ENCODE results near the gene NUBP2. TPM values are rescaled to one million over a fixed set of nuclear protein-coding genes. Genes with fewer than 3 reads are reported as not detected.

Gene NUBP2
- total RNA-seq, 1 experiment from 2014 or later, result 65.3 TPM

GRCh38 chr16:1772362-1772907 is 10.3 kb upstream of the NUBP2 start, which contains the start of gene EME2:
TSS of gene EME2 (plus strand) at chr16:1772810. CDS start at chr16:1773228, 418 bp downstream.
- H3K4me3 ChIP-seq (ENCODE audit: low read depth, low read length), result peak within 1 kb of the TSS; percentile 93
- no peaks in the 10 kb centered on the region for H3K27me3 Mint-ChIP-seq (ENCODE audit: insufficient read depth, unreplicated experiment)
- no peak for TF ChIP-seq CTCF (IDR thresholded peaks at IDR 0.05; ENCODE audit: insufficient read depth in 1 of 2, low read depth in 1 of 2, low read length in 1 of 2, severe bottlenecking in 1 of 2, unreplicated experiment in 1 of 2)
- DNase-seq, result no peak
- H3K4me1 Mint-ChIP-seq (ENCODE audit: low read depth, unreplicated experiment), result no peaks in the 10 kb centered on the region
- peaks cover 8% of the 10 kb centered on the region for H3K4me1 ChIP-seq
- peak within 1 kb of the TSS; percentile 63 for H3K27ac Mint-ChIP-seq (ENCODE audit: unreplicated experiment)
- no peaks in the 10 kb centered on the region for H3K9me3 ChIP-seq
- no peaks in the 10 kb centered on the region for H3K27me3 ChIP-seq (replicated peaks; ENCODE audit: control insufficient read depth, insufficient read depth, low read length)
- POLR2A ChIA-PET, result interaction anchor here (0.6 to 2.0 kb wide), 3 partner anchors 10 to 127 kb away, joined by 4 to 18 read pairs (median 4); partner anchors contain the start of genes MAPK8IP3, NUBP2 and SPSB3
- H3K36me3 Mint-ChIP-seq (ENCODE audit: insufficient read depth, unreplicated experiment), result peaks cover 79% of the 10 kb centered on the region
- intact Hi-C loops (cut with micrococcal nuclease; ENCODE audit: unreplicated experiment), result no loop called here
- CTCF ChIA-PET, result interaction anchor here (0.7 to 1.6 kb wide), 3 partner anchors 10 to 89 kb away, joined by 3 to 14 read pairs (median 4); partner anchors contain the start of genes NUBP2 and SPSB3
- BruUV-seq (replicated peaks), result no TSS peak
- H3K4me3 Mint-ChIP-seq (ENCODE audit: unreplicated experiment), result peak within 1 kb of the TSS; percentile 78
- no peaks in the 10 kb centered on the region for H3K9me3 Mint-ChIP-seq (ENCODE audit: unreplicated experiment)
- no peaks in the 10 kb centered on the region for H3K36me3 ChIP-seq (ENCODE audit: control insufficient read depth, insufficient read depth, low read length)

GRCh38 chr16:1772908-1773702 is 9.7 kb upstream of the NUBP2 start, which contains the start of gene MRPS34:
TSS of gene MRPS34 (minus strand) at chr16:1773134. CDS start at chr16:1773119, 15 bp downstream.
- Histone ChIP-seq H3K4me1 (peaks cover 8% of the 10 kb centered on the region), H3K9me3 (no peaks in the 10 kb centered on the region), H3K27me3 (replicated peaks; ENCODE audit: control insufficient read depth, insufficient read depth, low read length) (no peaks in the 10 kb centered on the region), H3K36me3 (ENCODE audit: control insufficient read depth, insufficient read depth, low read length) (no peaks in the 10 kb centered on the region), H3K4me3 (ENCODE audit: low read depth, low read length) (peak within 1 kb of the TSS; percentile 93)
- Mint-ChIP-seq H3K27me3 (ENCODE audit: insufficient read depth, unreplicated experiment) (no peaks in the 10 kb centered on the region), H3K36me3 (ENCODE audit: insufficient read depth, unreplicated experiment) (peaks cover 79% of the 10 kb centered on the region), H3K9me3 (ENCODE audit: unreplicated experiment) (no peaks in the 10 kb centered on the region), H3K4me1 (ENCODE audit: low read depth, unreplicated experiment) (no peaks in the 10 kb centered on the region), H3K27ac (ENCODE audit: unreplicated experiment) (peak within 1 kb of the TSS; percentile 63), H3K4me3 (ENCODE audit: unreplicated experiment) (peak within 1 kb of the TSS; percentile 78)
- POLR2A ChIA-PET, result interaction anchor here (0.6 to 2.0 kb wide), 3 partner anchors 10 to 127 kb away, joined by 4 to 18 read pairs (median 4); partner anchors contain the start of genes MAPK8IP3, NUBP2 and SPSB3
- intact Hi-C loops (cut with micrococcal nuclease; ENCODE audit: unreplicated experiment), result loop anchor here (1.0 kb wide), 1 partner anchor 9 kb away; the partner anchor contains the start of genes NUBP2 and SPSB3
- TF ChIP-seq CTCF (IDR thresholded peaks at IDR 0.05; ENCODE audit: insufficient read depth in 1 of 2, low read depth in 1 of 2, low read length in 1 of 2, severe bottlenecking in 1 of 2, unreplicated experiment in 1 of 2), result peak; percentile 64 to 89
- TSS peak; percentile 17 for BruUV-seq (replicated peaks)
- CTCF ChIA-PET, result interaction anchor here (0.7 to 1.6 kb wide), 4 partner anchors 9 to 89 kb away, joined by 3 to 14 read pairs (median 7); partner anchors contain the start of genes NUBP2 and SPSB3
- DNase-seq, result peak; percentile 83 to 93
